ENCODE measurements around the gene DNASE1L1.

GRCh38 chrX:154412468-154412867 is 3.4 kb upstream of the DNASE1L1 start:
- TF ChIP-seq, protein P1, sequence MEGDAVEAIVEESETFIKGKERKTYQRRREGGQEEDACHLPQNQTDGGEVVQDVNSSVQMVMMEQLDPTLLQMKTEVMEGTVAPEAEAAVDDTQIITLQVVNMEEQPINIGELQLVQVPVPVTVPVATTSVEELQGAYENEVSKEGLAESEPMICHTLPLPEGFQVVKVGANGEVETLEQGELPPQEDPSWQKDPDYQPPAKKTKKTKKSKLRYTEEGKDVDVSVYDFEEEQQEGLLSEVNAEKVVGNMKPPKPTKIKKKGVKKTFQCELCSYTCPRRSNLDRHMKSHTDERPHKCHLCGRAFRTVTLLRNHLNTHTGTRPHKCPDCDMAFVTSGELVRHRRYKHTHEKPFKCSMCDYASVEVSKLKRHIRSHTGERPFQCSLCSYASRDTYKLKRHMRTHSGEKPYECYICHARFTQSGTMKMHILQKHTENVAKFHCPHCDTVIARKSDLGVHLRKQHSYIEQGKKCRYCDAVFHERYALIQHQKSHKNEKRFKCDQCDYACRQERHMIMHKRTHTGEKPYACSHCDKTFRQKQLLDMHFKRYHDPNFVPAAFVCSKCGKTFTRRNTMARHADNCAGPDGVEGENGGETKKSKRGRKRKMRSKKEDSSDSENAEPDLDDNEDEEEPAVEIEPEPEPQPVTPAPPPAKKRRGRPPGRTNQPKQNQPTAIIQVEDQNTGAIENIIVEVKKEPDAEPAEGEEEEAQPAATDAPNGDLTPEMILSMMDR (IDR thresholded peaks at IDR 0.05) = no peak
- TF ChIP-seq POLR2AphosphoS5 (IDR thresholded peaks at IDR 0.05) = no peak

All from suprapubic skin (tissue), 3 donors.